Skeletal muscle cell (primary cell): ENCODE measurements around the gene F7.
"Not testable (repeated sequence)": the region's sequence is repeated elsewhere in the genome, so short reads cannot be mapped to it uniquely, and the experiment has no call there.

Source experiments
- DNase-seq: peaks from one replicate; pipeline ENCODE4 v3.0.0-alpha.2; 2010; ENCODE audit warnings: low read depth
- H3K4me3 ChIP-seq: 2 replicates; pipeline ENCODE4 v1.5.1; 2011; ENCODE audit warnings: low read depth, mild to moderate bottlenecking, control low read depth, low read length, moderate library complexity

Gene F7

DNA sequence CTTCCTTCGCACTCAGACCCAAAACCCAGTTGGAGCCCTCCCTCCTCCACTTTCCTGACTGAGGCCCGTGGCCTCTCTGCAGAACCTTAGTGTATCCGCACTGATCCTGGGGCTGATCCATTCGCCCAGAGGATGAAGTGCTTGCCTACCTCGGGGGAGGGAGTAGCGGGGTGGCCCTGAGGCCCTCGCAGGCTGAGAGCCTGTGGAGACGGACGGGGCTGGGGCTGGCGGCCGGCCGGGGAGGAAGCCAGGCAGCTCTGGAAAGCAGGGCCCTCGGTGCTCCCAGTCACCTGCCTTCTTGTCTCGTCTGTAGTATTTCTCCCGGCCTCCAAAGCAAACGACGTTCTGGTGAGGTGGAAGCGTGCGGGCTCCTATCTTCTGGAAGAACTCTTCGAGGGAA is 54.1 kb downstream of the F7 start:
- H3K4me3 ChIP-seq: no peak overlapping the region
- DNase-seq: no peak

DNA sequence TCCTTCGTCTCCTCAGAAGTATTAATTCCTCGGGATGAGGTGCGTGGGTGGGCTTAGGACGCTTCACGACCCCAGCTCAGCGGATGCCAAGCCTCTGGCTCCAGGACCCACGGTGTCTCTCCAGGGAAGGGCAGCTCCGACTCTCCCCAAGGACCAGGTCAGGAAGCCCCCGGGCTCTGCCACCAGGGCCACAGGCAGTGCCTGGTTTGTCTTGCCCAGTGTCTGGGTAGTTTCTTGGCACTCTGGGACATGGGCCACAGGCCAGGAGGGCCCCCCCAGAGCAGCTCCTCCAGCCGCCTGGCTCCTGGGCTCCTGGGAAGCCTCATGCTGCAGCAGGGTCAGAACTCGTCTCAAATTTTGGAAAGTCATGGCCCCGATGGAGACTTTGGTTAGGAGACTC is 55.4 kb downstream of the F7 start:
- H3K4me3 ChIP-seq: no peak overlapping the region

DNA sequence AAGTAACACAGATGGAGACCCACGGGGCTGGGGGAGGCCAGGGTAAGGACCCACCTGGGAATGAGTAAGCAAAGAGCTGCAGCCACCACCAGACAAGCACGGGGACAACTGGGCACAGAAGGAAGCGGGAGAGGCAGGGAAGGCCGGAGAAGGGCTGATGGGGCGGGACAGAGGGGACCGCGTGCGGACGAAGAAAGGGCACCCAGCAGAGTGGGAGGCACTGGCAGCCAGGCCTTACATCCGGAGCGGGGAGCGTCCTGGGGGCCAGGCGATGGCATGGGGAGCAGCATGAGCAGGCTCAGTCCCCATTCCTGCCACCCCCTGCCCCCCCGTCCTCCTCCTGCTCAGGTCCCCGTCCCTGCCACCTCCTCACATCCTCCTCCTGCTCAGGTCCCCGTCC is 55.8 kb downstream of the F7 start:
- DNase-seq: no peak

More for the DNA sequence above, 55.4 kb downstream of the F7 start:
- no peak for DNase-seq

DNA sequence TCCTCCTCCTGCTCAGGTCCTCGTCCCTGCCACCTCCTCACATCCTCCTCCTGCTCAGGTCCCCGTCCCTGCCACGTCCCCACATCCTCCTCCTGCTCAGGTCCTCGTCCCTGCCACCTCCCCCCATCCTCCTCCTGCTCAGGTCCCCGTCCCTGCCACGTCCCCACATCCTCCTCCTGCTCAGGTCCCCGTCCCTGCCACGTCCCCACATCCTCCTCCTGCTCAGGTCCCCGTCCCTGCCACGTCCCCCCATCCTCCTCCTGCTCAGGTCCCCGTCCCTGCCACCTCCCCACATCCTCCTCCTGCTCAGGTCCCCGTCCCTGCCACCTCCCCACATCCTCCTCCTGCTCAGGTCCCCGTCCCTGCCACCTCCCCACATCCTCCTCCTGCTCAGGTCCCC is 56.4 kb downstream of the F7 start:
- not testable (repeated sequence) for DNase-seq, H3K4me3 ChIP-seq

More for the DNA sequence above, 55.8 kb downstream of the F7 start:
- no peak overlapping the region for H3K4me3 ChIP-seq

DNA sequence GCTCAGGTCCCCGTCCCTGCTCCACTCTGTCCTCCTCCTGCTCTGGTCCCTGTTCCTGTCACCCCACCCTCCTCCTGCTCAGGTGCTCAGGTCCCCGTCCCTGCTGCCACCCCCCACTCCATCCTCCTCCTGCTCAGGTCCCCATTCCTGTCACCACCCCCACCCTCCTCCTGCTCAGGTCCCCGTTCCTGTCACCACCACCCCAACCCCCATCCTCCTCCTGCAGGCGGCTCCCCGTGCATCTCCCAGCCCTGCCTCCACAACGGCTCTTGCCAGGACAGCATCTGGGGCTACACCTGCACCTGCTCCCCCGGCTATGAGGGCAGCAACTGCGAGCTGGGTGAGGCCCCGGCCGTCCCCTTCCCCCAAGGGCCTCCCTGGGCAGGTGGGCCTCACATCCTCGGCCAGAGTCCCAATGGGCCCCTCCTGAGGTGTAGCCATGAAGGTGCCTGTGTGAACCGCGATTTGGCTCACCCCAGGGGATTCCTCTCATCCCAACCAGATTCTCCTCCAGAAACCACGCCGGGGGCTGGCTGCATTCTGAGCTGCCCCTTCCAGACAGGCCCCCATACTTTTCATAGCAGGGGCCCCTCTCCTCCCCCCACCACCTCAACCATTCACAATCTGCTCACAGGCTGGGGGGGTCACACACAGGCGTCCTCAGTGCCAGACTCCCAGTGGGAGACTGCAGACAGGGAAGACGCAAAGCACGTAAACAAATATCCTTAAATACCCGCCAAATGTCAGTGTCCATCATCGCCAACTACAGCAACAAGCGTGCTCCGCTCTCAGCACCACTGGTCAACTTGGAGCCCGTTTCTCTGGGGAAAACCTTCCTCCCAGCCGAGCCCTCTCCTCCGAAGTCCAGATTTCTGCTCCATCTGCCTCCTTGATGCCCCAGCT is 57.4 kb downstream of the F7 start:
- DNase-seq: no peak
- H3K4me3 ChIP-seq: no peak overlapping the region

DNA sequence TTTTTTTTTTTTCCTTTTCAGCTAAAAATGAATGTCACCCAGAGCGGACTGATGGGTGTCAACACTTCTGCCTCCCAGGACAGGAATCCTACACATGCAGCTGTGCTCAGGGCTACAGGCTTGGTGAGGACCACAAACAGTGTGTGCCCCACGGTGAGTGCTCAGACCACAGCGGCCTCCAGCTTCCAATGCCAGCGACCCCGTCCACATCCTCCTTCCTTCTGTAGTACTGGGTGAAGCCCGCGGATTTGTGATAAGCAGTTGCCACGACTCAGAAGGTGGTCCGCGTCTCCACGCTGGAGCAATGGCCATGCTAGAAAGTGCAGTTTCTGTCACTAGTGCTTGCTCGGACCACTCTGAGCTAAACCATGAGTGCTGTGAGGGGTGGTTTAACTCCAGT is 58.9 kb downstream of the F7 start:
- H3K4me3 ChIP-seq: no peak overlapping the region
- no peak for DNase-seq

DNA sequence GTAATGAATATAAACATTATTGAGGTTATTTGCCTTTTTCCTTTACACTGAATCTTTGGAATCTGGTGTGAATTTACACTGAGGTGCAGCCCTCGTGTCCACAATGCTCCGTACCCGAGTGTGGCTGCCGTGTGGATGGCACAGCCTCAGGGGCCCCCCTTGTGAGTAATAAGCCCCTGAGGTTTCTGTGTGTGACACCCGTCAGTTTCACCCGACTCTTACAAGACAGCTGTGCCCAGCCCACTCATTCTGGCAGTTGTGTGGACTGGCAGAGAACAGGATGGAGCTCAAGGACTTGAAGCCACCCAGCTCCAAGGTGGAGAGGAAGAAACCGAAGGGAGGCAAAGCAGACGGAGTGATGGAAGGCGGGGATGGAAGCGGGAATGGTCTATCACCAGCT is 60.7 kb downstream of the F7 start:
- no peak overlapping the region for H3K4me3 ChIP-seq
- DNase-seq: no peak

DNA sequence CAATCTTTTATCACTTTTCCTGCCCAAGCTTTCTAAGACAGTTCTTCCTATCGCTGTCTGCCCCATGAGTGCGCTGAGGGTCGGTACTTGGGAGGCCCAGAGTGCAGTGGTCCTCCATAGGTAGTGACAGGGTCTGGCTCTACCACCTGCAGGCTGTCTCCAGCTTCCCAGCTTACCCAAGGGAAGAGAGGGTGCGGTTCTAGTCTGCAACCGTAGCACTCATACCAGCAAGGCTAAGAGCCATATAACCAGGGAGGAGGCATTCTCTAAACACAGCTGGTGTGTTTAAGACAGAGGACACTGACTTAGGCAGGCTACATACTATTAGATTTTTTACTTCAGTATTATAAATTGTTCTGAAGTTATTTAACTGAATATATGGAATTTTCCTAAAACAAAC is 61.1 kb downstream of the F7 start:
- H3K4me3 ChIP-seq: no peak overlapping the region
- DNase-seq: no peak

DNA sequence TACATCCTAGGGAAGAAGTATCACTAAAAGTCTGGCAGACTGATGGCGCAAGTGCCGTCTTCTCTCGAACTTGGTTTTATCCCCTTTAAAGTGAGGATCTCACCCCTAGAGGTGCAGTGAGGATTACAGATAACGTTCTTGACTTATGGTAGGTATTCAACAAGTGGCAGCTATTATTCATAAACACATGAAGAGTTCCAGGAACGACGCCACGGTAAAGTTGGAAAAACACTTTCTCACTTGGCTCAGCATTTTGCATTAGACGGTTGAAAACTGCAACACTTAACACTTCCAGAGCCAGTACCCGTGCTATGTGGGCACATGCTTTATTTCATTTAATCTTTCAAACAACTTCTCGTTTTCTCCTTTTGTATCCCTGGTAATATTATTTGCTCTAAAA is 61.6 kb downstream of the F7 start:
- no peak for DNase-seq
- no peak overlapping the region for H3K4me3 ChIP-seq

DNA sequence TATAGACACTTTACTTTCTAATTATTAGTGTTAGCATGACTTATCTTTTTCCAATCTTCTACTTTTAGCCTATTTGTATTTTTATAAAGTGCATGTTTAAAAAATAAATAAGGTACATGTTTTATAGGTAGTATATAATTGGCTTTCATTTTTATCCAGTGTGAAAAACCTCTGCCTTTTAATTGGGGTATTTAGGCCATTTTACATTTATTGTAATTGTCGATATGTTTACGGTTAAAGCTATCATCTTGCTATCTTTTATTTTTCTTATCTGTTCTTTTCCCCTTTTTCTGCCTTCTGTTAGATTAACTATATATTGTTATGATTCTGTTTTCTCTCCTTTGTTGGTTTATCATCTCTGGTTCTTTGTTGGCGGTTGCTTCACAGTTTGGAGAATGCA is 62.0 kb downstream of the F7 start:
- no peak for DNase-seq
- H3K4me3 ChIP-seq: no peak overlapping the region

DNA sequence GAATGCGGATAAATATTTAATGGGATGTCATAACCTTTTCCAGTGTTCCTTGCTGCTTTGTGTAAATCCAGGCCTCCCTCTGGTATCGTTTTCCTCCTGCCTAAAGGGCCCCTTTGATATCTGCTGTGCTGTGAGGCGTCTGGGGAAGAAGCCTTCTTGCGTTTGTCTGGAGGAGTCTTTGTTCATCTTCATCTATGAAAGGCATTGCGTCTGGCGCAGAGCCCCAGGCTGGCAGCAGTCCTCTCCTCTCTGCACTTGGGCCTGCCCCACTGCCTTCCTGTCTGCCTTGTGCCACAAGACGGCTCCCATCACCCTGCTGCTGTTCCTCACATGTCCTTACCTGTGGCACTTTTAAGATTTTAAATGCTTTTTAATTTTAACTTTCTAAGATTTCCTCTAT is 62.6 kb downstream of the F7 start:
- H3K4me3 ChIP-seq: no peak overlapping the region
- DNase-seq: no peak

DNA sequence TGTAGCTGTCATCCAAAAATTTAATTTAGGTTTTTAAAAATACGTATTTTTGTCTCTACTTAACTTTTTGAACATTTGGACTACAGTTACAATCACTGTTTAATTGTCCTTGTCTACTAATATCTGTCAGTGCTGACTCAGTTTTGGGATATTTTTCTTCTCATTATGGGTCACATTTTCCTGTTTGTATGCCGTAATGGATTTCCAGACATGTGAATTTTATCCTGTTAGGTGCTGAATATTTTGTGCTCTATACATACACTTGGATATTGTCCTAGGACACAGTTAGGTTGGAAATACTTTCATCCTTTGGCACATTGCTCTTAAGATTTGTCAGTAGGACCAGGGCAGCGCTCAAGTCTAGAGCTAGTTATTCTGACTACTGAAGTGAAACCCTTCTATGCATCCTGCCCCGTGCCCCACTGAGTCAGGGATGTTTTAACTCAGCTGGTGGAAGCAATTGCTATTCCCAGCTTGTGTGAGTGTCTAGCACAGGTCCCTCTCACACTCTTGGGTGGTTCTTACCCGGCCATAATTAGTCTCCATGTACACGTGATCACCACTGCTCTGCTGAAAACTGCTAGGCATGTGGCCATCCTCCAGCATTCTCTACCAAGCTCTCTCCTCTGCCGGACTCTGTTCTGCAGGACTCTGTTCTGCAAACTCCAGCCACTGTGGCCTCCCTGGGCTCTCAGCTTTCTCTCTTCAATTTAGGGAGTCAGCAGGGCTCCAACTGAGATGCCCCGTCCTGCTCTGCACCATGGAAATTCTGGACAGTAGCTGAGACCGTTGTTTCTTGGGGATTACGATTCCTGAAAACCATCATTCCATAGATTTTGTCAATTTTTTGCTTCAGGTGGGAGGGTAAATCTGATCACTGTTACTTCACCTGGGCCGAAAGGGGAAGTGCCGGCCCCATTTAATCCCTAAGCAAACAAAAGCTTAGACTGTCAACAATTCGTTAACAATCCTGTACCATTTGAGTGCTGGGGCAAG is 64.0 kb downstream of the F7 start:
- DNase-seq: no peak
- no peak overlapping the region for H3K4me3 ChIP-seq
